ENCODE data around the gene RNF133.

RNF133 gene

GRCh38 chr7:122688400-122688998, 10.4 kb downstream of the RNF133 start:
- TF ChIP-seq, protein P1, sequence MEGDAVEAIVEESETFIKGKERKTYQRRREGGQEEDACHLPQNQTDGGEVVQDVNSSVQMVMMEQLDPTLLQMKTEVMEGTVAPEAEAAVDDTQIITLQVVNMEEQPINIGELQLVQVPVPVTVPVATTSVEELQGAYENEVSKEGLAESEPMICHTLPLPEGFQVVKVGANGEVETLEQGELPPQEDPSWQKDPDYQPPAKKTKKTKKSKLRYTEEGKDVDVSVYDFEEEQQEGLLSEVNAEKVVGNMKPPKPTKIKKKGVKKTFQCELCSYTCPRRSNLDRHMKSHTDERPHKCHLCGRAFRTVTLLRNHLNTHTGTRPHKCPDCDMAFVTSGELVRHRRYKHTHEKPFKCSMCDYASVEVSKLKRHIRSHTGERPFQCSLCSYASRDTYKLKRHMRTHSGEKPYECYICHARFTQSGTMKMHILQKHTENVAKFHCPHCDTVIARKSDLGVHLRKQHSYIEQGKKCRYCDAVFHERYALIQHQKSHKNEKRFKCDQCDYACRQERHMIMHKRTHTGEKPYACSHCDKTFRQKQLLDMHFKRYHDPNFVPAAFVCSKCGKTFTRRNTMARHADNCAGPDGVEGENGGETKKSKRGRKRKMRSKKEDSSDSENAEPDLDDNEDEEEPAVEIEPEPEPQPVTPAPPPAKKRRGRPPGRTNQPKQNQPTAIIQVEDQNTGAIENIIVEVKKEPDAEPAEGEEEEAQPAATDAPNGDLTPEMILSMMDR (IDR thresholded peaks at IDR 0.05): no peak

GRCh38 chr7:122686360-122686878, 12.5 kb downstream of the RNF133 start:
- TF ChIP-seq, protein P1 (IDR thresholded peaks at IDR 0.05): no peak

DNA sequence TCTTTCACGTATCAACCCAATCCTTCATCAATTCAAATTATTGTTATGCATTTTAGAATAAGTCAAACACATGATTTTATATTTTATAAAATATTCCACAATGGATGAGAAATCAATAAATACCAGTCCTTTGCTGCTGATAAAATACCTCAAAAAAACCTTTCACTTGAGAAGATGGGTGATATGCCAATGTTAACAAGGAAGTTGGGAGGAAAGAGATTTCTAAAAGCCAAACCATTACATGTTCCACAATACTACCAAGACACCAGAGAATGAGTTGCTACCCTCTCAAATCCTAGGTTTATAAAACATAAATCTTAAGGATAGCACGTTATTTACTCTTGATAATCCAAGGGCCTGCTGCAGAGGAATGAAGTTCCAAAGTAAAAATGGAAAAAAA, 14.4 kb downstream of the RNF133 start:
- TF ChIP-seq, protein P1 (IDR thresholded peaks at IDR 0.05): no peak

DNA sequence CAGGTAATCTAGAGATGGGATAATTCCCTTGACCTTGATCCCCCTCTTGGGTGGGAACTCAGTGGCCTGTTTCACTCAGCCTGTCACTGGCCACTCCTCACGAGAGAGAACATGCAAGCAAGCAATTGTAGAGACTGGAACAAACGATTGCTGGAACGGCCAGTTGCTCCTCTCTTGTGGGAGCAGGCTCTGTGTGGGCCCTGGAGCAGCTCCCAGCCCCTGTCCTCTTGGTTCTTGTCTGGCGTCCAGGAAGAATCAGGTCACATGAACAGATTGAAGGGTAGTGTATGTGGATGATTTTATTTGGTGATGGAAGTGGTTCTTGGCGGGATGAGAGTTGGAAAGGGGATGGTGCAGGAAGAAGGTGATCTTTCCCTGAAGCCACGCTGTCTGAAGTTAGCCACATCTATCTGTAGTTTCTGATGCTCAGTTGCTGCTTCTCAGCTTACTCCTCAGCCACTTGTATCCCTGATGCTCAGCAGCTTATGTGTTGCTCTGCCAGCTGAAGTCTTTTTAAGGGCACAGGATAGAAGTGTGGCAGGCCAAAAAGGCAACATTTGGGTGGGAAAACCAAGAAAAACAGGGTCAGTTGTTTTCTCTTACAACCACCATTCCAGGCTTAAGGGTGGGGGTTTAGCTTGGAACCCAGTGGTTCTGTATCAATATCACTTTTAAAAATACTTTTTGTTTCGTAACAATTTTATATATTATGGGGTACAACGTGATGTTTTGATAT, 15.9 kb downstream of the RNF133 start:
- TF ChIP-seq, protein P1 (IDR thresholded peaks at IDR 0.05): no peak

- TF ChIP-seq, protein P1 (IDR thresholded peaks at IDR 0.05): no peak
Observed at GRCh38 chr7:122679813-122680212, 19.1 kb downstream of the RNF133 start.

GRCh38 chr7:122677149-122677548, 21.8 kb downstream of the RNF133 start:
- TF ChIP-seq, protein P1 (IDR thresholded peaks at IDR 0.05): no peak

- TF ChIP-seq, protein P1 (IDR thresholded peaks at IDR 0.05): no peak
Observed at GRCh38 chr7:122676466-122676865, 22.5 kb downstream of the RNF133 start.

Measured in LNCAP (cell line).